ENCODE data around the gene HELZ. TPM values are rescaled to one million over a fixed set of nuclear protein-coding genes. Genes with fewer than 3 reads are reported as not detected.

Gene HELZ
- total and polyA plus RNA-seq, 2 donors (not counting 3 experiments of a cell fraction or from before 2014, with no cell fraction given): 8.0 to 47.3 TPM

- no peaks in the 10 kb centered on the region for H3K9me3 ChIP-seq (replicated peaks; ENCODE audit: control insufficient read depth, insufficient read depth, low read length)
- no peaks in the 10 kb centered on the region for H3K27me3 ChIP-seq (ENCODE audit: control insufficient read depth in 2 of 2, insufficient read depth in 2 of 2, low read length in 2 of 2)
- peaks cover 6 to 11% of the 10 kb centered on the region in 2 experiments for H3K36me3 ChIP-seq (ENCODE audit: control insufficient read depth in 2 of 2, extremely low read depth in 1 of 2, insufficient read depth in 2 of 2, low read length in 2 of 2)
- H3K9me1 ChIP-seq (replicated peaks; ENCODE audit: control insufficient read depth, extremely low read depth, insufficient read depth, low read length): no peaks in the 10 kb centered on the region
- DNase-seq (ENCODE audit: low read depth, low spot score) (no peak), FAIRE-seq (no peak)
- TF ChIP-seq GATA2 (IDR thresholded peaks at IDR 0.05; ENCODE audit: insufficient read depth, insufficient read length, low read depth, low read length) (no peak), CTCF (IDR thresholded peaks at IDR 0.05; ENCODE audit: extremely low read depth in 1 of 2, insufficient read depth in 1 of 2, low read depth in 1 of 2, low read length in 2 of 2) (no peak), FOS (IDR thresholded peaks at IDR 0.05; ENCODE audit: borderline replicate concordance, insufficient read depth, low read length) (no peak), POLR2AphosphoS5 (IDR thresholded peaks at IDR 0.05; ENCODE audit: insufficient read depth, low read depth, low read length) (no peak), MAX (IDR thresholded peaks at IDR 0.05; ENCODE audit: insufficient read depth, insufficient read length) (no peak), MYC (IDR thresholded peaks at IDR 0.05; ENCODE audit: low read depth, low read length) (no peak), EZH2 (IDR thresholded peaks at IDR 0.05; ENCODE audit: borderline replicate concordance, low read depth, low read length, severe bottlenecking) (no peak), JUN (IDR thresholded peaks at IDR 0.05; ENCODE audit: borderline replicate concordance, insufficient read depth, insufficient read length, low read depth) (no peak), POLR2A (IDR thresholded peaks at IDR 0.05; ENCODE audit: low read depth, low read length) (no peak)
- no peak overlapping the region for H2AFZ ChIP-seq (ENCODE audit: low read depth, low read length)
- no peak overlapping the region for H3K4me3 ChIP-seq (replicated peaks in 1 of 3; ENCODE audit: insufficient read depth in 1 of 3, low read depth in 1 of 3, low read length in 3 of 3)
- no peaks in the 10 kb centered on the region for H3K4me1 ChIP-seq (ENCODE audit: control insufficient read depth, extremely low read depth, insufficient read depth, low read length)
- H3K27ac ChIP-seq (ENCODE audit: insufficient read depth, low read depth, low read length): no peak overlapping the region
- H3K79me2 ChIP-seq (ENCODE audit: control insufficient read depth, insufficient read depth, low read length): no peaks in the 10 kb centered on the region
- no peaks in the 10 kb centered on the region for H4K20me1 ChIP-seq (replicated peaks; ENCODE audit: control insufficient read depth, extremely low read depth, insufficient read depth, low read length)
- intact Hi-C loops (cut with micrococcal nuclease) (no loop called here), dilution Hi-C loops (cut with MboI; ENCODE audit: extremely low pct_ligation_motif_present, low sequenced_read_pairs) (no loop called here)
- no TSS peak for BruUV-seq (replicated peaks)
- ChIA-PET CTCF (no interaction called here), POLR2A (no interaction called here)
- H3K4me2 ChIP-seq (ENCODE audit: insufficient read depth, low read length): no peak overlapping the region
- no peak overlapping the region for H3K9ac ChIP-seq (replicated peaks; ENCODE audit: extremely low read depth, insufficient read depth, low read length)
Measured at GRCh38 chr17:67164302-67164701, 80.7 kb downstream of the HELZ start.
